Osteocyte (in vitro differentiated cells): ENCODE results near the gene CD53. TPM values are rescaled to one million over a fixed set of nuclear protein-coding genes. Genes with fewer than 3 reads are reported as not detected.

ENCODE experiments used
- DNase-seq: peaks from one replicate; pipeline ENCODE4 v3.0.0; 2021; ENCODE audit warnings: mixed read lengths; ENCODE audit not compliant: unreplicated experiment; ENCODE audit errors: extremely low spot score
- H3K27ac Mint-ChIP-seq: one replicate; pipeline ENCODE4 v1.8.0; 2021; ENCODE audit warnings: mild to moderate bottlenecking, mixed read lengths; ENCODE audit not compliant: unreplicated experiment
- H3K27me3 Mint-ChIP-seq: one replicate; pipeline ENCODE4 v1.8.0; 2021; ENCODE audit warnings: mixed read lengths; ENCODE audit not compliant: unreplicated experiment
- H3K36me3 Mint-ChIP-seq: one replicate; pipeline ENCODE4 v1.8.0; 2021; ENCODE audit warnings: mixed read lengths; ENCODE audit not compliant: unreplicated experiment
- H3K4me1 Mint-ChIP-seq: one replicate; pipeline ENCODE4 v1.8.0; 2021; ENCODE audit warnings: mixed read lengths; ENCODE audit not compliant: unreplicated experiment
- H3K4me3 Mint-ChIP-seq: one replicate; pipeline ENCODE4 v1.8.0; 2021; ENCODE audit warnings: mild to moderate bottlenecking, moderate library complexity, mixed read lengths; ENCODE audit not compliant: unreplicated experiment
- H3K9me3 Mint-ChIP-seq: one replicate; pipeline ENCODE4 v1.8.0; 2021; ENCODE audit warnings: mixed read lengths; ENCODE audit not compliant: unreplicated experiment
- CTCF ChIP-seq: fragments of 200-600 bp; sonication (generic); IDR thresholded peaks from 2 replicates; pipeline ENCODE4 v1.5.0; 2021; ENCODE audit warnings: antibody characterized with exemption, mild to moderate bottlenecking, moderate library complexity
- total RNA-seq: library from RNA; stranded (reverse); gene quantifications from 2 replicates; pipeline ENCODE4 v1.2.1, GENCODE V29; 2021

CD53 gene
- total RNA-seq, 1 donor from 2014 or later, result not detected

DNA sequence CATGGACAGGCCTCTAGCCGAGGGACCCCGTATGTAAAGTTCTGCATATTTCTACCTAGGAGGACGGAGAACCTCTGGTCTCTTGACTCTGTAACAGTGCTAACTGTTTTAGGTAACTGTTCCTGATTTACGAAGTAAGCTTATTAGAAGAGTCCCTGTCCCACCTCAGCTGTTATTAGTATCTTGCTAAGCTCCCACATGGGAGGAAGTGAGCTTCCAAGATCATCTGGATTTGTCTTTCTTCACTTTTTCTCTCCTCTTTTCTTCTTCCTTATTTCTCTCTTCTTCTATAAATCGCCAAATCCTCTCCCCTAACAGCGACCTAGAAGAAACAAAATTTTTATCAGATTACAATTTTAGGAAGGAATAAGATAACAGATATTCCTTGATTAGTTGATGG is 4.4 kb downstream of the CD53 start:
- Mint-ChIP-seq H3K4me1 (no peaks in the 10 kb centered on the region), H3K9me3 (no peaks in the 10 kb centered on the region), H3K4me3 (no peak overlapping the region), H3K27ac (no peak overlapping the region), H3K36me3 (no peaks in the 10 kb centered on the region), H3K27me3 (peaks cover 5% of the 10 kb centered on the region)
- DNase-seq, result no peak
- TF ChIP-seq CTCF, result no peak

DNA sequence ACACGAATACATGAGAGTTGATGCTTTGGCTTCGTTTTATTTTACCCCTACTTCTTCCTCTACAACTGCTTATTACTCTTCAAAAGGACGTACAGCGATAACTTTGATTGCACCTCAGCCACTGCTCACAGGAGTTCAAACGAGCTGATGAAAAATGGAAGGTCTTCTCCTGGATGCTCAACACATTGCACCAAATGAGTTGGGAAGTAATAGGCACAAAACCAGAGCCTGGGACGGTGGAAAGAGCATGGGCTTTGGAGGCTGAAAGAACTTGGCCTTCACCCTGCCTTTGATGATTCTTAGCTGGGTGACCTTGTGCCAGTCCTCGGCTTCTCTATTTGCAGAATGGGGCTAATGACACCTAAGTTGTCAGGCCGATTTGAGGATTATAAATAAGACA is 4.8 kb downstream of the CD53 start:
- TF ChIP-seq CTCF, result no peak
- Mint-ChIP-seq H3K27ac (no peak overlapping the region), H3K4me3 (no peak overlapping the region), H3K9me3 (no peaks in the 10 kb centered on the region), H3K36me3 (no peaks in the 10 kb centered on the region), H3K4me1 (no peaks in the 10 kb centered on the region), H3K27me3 (peaks cover 5% of the 10 kb centered on the region)
- DNase-seq, result no peak

DNA sequence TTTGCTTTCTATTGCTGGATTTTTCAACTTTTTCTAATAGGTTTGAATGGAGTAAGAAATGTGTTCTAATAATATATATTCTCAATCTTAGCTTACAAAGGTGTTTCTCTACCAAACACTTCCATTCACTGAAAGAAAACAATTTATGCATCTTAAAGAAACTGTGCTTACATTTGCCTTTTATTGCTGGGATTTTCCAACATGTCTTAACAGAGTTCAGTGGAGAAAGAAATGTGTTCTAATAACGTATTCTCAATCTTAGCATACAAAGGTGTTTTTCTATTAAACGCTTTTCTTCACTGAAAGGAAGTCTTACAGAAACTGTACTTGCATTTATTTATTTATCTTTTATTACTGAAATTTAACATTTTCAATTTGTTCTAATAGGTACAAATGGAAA is 5.6 kb downstream of the CD53 start:
- no peak for DNase-seq
- TF ChIP-seq CTCF, result no peak
- H3K27me3 Mint-ChIP-seq, result peaks cover 5% of the 10 kb centered on the region
- H3K27ac Mint-ChIP-seq, result no peak overlapping the region
- no peak overlapping the region for H3K4me3 Mint-ChIP-seq
- no peaks in the 10 kb centered on the region for H3K9me3 Mint-ChIP-seq
- H3K36me3 Mint-ChIP-seq, result no peaks in the 10 kb centered on the region
- H3K4me1 Mint-ChIP-seq, result no peaks in the 10 kb centered on the region

DNA sequence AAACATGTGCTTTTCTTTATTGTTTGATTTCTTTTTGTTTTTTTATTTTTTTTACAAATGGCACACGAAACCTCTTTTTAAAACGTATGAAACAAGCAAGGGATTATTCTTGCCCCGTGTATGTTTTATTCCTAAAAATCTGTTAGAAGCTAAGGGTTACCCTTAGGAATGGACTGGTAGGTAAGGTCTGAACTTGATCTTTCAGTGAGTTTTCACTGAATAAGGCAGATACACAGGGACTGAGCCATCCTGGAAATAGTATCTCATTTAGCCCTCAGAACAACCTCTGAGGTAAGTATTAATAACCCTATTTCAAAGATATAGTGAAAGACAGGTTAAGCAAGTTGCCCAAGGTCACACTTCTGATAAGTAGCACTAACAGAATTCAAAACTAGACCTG is 6.0 kb downstream of the CD53 start:
- no peaks in the 10 kb centered on the region for H3K4me1 Mint-ChIP-seq
- H3K27ac Mint-ChIP-seq, result no peak overlapping the region
- H3K9me3 Mint-ChIP-seq, result no peaks in the 10 kb centered on the region
- peaks cover 5% of the 10 kb centered on the region for H3K27me3 Mint-ChIP-seq
- no peaks in the 10 kb centered on the region for H3K36me3 Mint-ChIP-seq
- no peak for TF ChIP-seq CTCF
- H3K4me3 Mint-ChIP-seq, result no peak overlapping the region
- no peak for DNase-seq

DNA sequence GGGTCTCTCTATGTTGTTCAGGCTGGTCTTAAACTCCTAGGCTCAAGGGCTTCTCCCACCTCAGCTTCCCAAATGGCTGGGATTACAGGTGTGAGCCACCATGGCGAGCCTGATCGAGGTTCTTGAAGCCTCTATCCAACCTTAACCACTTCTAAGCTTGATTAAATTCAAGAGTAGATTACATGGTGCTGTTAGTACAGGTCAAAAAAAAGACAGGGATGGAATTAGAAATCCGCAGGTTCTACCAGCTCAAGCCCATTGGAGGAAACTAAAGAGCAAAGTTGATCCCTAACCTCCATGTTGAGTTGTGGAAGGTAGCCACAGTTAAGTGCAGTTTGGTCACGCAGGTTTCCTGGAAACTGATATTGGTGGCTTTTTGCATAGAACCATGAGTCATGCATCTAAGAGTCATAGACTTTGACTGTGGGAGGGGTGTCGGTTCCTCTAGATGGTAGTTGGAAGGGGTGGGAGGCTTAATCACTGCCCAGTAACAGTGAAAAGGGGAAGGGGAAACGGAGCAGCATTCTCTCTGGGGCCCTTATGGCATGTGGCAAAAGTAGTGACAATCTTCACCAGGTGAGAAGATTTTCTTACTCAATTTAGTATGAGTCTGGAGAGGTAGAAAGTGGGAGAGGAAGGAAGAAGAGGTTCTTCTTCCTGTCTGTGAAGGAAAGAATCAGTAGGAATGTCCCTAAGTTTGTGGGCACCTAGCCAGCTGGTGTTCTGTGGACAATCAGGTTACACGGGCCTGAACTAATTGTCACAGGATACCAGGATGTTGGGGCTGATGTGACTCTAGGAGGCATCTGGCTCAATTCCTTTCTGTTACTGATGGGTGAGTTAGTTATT is 7.0 kb downstream of the CD53 start:
- H3K9me3 Mint-ChIP-seq, result no peaks in the 10 kb centered on the region
- H3K4me3 Mint-ChIP-seq, result no peak overlapping the region
- no peak for TF ChIP-seq CTCF
- H3K27me3 Mint-ChIP-seq, result peaks cover 5% of the 10 kb centered on the region
- H3K36me3 Mint-ChIP-seq, result no peaks in the 10 kb centered on the region
- no peaks in the 10 kb centered on the region for H3K4me1 Mint-ChIP-seq
- no peak overlapping the region for H3K27ac Mint-ChIP-seq
- DNase-seq, result no peak
